Fibroblast of skin of right biceps (primary cell): Measurements from ENCODE around the gene UTP4.

Source experiments
- DNase-seq: peaks from one replicate; pipeline ENCODE4 v3.0.0-alpha.2; 2013

The UTP4 gene

GRCh38 chr16:69132424-69133252 is at the start of gene UTP4, which contains the start of gene CHTF8:
TSS of gene UTP4 (plus strand) at chr16:69132649. CDS start at chr16:69133460, 811 bp downstream.
TSS of gene CHTF8 (minus strand) at chr16:69132588. CDS start at chr16:69121458, 11,130 bp downstream.
- peak; percentile 82 for DNase-seq

GRCh38 chr16:69083306-69083941 is 49.0 kb upstream of the UTP4 start:
- DNase-seq = no peak

DNA sequence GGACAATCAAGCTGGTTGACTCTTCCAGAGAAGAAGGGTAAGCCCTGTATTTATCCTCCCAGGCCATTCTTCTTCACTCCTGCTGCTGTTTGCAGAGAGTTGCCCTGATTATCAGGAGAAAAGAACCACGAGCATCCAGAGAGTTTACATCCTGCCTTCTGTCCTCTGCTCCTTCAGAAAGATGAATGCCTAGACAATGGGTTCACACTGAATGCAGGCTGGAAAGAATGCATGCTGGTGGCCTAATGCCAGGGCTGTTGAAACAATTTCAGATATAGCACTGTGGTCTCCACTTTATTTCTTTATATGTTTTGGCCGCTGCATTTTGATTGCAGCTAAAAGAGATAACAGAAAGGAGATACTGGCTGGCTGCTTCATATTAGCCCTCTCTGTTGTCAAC is 48.2 kb upstream of the UTP4 start:
- DNase-seq = peak; percentile 58

DNA sequence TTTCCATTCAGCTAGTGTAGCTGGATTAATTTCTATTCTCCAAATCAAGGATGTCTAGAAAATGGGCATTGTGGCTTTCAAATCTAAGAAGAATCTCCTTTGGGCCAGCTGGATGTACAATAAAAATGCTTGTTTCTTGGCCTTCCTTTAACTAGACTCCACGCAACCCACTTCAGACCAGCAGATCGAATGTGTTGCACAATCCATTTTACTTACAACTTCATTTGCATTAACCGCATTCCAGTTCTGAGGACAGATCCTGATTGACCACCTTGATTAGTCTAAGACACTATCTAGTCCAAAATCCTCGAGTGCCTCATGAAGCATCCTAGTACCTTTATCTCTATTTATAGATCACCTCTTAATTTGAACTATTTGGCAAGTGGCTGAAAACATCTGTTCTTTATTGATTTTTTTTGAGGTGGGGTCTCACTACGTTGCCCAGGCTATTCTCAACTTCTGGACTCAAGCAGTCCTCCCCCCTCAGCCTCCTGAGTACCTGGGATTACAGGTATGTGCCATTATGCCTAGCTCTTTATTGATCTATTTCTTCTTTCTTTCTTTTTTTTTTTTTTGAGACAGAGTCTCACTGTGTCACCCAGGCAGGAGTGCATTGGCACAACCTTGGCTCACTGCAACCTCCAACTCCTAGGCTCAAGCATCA is 47.3 kb upstream of the UTP4 start:
- DNase-seq = no peak

- DNase-seq = no peak
These were observed 45.3 kb upstream of the UTP4 start for GRCh38 chr16:69087161-69087581.

GRCh38 chr16:69088684-69089083 is 43.8 kb upstream of the UTP4 start:
- DNase-seq = no peak

DNA sequence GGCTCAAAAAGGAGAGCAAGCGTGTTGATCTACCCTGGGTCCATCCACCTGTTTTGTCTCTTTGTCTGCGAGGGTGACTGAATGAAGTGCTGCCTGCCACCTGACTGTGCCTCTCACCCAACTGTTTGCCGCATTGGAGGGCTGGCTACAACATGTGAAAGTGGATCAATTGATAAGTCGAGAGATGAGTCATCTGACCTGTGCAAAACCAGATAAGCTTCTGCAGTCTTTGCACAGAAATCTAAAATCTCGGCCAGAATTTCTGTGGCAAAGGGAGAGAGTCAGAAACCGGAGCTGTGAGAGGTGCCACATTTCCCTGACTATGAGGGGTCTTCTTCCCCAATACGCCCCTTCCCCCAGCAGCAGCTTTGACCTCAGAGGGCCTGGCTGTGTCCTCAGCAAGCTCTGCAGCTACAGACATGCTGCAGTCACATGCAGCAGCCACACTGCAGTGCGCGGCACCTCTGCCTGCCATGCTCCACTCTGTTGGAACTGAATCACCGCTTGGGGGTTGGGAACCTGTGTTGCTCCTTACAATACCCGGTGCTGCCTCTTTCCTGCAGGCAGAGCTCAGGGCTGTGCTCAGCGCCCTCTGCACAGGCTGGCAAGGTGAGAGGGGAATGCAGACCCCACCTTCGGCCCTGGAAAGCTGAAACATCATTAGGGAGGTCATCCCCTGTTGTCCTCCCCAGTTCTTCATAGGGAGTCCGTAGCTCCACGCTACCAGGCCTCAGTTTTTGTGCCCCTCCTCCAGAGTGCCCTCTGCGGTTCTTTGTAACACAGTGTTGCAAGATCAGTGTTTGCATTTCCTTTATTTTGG is 43.1 kb upstream of the UTP4 start:
- DNase-seq = peak; percentile 38

- DNase-seq = no peak
These were observed 38.5 kb upstream of the UTP4 start for GRCh38 chr16:69093974-69094373.

DNA sequence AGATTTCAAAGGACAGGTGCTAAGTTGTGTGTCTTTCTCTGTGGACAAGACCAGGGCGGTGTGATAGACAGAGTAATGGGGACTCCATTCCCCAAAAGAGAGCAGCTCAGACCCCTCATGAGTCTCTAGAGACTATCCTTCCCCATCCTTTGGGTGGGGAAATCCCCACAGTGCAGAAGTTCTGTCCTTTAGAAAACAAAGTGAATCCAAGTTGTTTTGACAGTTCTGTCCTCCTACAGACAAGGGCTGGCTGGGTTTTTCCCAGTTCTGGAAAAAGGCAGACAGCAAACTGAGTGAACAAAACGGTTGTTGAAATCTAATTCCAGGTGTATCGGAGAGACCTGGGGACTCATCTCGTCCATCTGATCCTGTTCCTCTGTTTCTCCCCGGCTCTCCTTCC is 37.9 kb upstream of the UTP4 start:
- no peak for DNase-seq

DNA sequence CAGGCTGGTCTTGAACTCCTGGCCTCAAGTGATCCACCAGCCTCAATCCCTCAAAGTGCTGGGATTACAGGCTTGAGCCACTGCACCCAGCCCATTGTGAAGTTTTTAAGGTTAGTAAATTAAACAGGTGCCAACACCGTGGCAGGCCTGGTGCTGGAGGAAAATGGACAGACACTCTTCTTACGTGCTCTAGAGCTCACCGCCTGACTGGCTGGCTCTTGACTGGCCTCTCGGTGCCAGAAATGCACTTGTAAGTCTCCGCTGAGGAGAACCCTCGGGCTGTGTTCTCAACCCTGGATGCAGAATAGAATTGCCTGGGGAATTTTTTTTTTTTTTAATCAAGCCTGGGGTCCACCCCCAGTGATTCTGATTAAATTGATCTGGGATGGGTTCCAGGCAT is 37.3 kb upstream of the UTP4 start:
- no peak for DNase-seq

DNA sequence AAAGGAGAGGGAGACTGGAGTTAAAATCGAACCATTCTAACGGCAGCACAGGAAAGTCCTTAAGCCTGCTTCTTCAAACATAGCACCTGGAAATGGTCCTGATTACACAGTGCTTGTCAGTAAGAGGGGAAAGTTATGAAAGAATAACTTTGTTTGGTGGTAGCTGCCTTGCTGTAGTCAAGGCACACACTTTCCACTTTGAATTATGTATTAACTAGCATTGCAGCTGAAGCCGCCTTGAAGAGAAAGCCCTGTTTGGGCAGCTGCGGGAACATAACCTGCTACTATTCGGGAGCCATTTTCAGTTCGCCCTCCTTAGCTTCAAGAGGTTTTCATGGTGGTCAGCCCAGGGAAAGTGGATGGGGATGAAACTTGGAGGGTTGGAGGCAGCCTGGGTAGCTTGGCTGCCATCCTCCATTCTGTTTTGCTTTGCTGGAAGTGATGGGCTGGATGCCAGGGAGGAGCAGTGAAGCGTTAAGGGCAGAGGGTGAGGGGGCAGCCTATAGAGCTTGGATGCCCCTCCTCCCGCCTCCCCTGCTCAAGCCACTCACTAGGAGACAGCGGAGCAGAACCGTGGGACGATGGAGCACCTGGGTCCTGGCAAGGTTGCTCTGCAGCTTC is 32.3 kb upstream of the UTP4 start:
- no peak for DNase-seq

DNA sequence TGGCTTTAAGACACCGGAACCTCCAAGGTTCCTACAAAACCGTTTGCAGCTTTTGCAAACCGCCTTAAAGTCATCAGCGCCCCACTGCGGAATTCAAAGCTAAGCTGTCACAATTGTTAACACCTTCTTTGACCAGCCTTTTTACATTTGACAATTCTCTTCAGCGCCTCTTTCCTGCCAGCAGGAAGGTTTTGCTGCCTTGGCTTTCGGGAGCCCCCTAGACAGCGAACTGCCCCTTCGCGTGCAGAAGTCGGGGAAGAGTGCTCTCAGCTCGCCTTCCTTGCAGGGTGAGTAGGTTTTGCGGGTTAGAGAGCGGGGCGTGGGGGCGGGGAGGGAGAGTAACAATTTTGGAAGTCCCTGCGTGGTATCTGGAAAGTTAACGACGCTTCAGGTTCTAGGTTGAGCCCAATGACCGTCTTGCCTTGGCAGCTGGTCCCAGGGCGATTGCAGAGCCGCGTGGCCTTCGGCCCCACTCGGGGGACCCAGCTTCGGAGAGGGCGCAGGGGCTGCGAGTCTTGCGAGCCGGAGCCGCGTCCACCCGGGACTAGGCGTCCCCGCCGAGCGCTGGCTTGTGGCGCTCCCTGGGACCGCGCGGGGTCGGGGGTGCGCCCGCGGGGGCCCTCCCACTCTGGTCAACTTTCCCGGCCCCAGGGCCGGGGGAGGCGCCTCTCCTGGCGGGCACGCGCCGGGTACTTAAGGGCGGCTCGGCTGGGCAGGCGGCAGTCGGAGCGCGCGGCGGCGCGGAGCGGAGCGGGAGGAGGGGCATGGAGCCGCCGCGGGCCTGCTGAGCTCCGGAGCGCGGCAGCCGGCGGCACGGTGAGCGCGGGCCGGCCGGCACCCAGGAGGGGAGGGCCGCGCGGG is 26.7 kb upstream of the UTP4 start, which contains the start of gene HAS3:
Gene HAS3 (plus strand): TSS at position 153 of the 861 bp plus-strand sequence. CDS start 3,743 bp downstream, outside the sequence.
- DNase-seq = peak; percentile 61

DNA sequence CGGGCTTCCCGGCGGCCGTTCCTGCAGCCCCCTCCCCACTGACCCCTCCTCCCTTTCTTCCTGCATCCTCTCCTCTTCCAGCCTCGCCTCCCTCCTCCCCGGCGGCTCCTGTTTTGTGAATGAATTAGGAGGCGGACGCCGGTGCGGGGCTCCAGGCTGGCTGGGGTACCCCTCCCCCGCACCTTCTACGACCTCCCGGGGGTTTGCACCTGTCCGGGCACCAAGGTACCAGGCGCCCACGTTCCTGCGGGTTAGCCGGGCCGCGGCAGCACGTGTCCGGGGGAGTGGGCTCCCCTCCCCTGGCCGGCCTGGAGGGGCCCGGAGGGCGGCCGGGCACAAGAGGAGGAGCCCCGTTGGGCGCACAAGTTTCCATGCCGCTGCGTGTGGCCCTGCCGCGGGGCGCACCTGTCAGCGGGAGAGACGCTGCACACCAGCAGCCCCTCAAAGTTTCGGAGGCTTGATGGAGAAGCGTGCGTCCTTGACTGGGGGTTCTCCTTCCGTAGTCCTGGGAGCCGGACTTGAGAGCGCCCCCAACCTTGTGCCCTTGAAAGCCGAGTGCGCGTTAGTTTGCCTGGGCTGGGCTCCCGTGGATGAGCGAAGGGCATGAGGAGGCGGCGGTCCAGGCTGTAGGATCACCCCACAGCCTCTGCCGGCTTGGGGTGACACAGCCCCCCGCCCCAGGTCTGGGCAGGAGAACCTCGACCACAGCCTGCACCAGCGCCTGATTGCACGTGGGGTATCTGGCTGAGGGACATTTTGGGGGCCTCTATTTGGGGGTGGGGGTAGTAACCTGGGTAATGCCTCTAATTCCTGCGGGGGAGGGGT is 25.7 kb upstream of the UTP4 start:
- DNase-seq = no peak

GRCh38 chr16:69107316-69107962 is 25.0 kb upstream of the UTP4 start:
- no peak for DNase-seq

GRCh38 chr16:69108064-69108904 is 24.2 kb upstream of the UTP4 start:
- DNase-seq = no peak

DNA sequence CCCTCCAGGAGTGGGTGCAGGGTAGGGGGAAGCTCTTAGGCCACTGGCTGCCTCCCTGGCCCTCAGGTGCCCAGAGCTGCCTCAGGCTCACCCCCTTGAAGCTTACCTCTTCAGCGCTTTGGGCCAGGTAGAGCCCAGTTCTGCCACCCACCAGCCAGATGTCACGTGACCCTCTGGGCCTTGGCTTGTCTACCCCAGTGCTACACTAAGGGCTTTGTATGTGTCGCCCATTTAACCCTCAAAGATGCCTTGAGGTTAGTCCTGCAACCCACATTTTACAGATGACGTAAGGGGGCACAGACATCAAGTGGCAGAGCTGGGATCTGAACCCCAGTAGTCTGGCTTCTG is 23.6 kb upstream of the UTP4 start:
- DNase-seq = no peak

DNA sequence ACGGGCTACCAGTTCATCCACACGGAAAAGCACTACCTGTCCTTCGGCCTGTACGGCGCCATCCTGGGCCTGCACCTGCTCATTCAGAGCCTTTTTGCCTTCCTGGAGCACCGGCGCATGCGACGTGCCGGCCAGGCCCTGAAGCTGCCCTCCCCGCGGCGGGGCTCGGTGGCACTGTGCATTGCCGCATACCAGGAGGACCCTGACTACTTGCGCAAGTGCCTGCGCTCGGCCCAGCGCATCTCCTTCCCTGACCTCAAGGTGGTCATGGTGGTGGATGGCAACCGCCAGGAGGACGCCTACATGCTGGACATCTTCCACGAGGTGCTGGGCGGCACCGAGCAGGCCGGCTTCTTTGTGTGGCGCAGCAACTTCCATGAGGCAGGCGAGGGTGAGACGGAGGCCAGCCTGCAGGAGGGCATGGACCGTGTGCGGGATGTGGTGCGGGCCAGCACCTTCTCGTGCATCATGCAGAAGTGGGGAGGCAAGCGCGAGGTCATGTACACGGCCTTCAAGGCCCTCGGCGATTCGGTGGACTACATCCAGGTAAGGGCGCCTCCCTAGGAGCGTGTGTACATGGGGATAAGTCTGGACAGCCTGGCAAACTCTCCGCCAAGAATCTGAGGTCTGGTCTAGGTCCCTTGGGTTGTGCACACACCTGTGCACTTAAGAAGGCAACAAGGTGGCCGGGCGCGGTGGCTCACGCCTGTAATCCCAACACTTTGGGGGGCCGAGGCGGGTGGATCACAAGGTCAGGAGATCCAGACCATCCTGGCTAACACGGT is 22.8 kb upstream of the UTP4 start:
- DNase-seq = no peak

GRCh38 chr16:69110406-69110805 is 22.0 kb upstream of the UTP4 start:
- no peak for DNase-seq
